GM18867 (cell line): ENCODE data around the gene INO80.

Experiments used
- ATAC-seq: cut with Tn5 transposase; IDR thresholded peaks from one replicate; pipeline ENCODE4 v1.9.1; 2021; ENCODE audit warnings: mild to moderate bottlenecking, moderate library complexity; ENCODE audit not compliant: unreplicated experiment

Gene INO80

GRCh38 chr15:41010345-41010744 lies 105.7 kb downstream of the INO80 start:
- no peak for ATAC-seq

GRCh38 chr15:41006479-41006878 lies 109.6 kb downstream of the INO80 start:
- no peak for ATAC-seq

DNA sequence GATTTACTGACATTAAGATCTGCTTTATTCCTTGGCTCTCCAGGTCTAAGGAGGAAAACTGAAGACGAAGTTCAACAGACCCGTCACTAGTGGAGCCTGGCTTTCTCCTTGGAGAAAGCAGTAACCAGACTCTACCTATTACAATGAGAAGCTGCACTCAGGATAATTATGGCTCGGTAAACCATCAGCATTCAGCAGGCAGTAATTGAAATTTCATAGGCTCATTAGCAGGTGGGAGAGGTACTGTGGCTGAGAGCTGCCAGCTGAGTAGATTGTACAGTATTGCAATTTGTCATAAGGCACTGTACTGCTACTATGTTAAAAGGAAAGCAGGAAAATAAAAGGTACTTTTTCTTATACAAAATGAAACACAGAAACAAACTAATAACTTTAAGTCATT lies 111.6 kb downstream of the INO80 start:
- no peak for ATAC-seq

GRCh38 chr15:41001524-41002214 lies 114.4 kb downstream of the INO80 start:
- no peak for ATAC-seq

DNA sequence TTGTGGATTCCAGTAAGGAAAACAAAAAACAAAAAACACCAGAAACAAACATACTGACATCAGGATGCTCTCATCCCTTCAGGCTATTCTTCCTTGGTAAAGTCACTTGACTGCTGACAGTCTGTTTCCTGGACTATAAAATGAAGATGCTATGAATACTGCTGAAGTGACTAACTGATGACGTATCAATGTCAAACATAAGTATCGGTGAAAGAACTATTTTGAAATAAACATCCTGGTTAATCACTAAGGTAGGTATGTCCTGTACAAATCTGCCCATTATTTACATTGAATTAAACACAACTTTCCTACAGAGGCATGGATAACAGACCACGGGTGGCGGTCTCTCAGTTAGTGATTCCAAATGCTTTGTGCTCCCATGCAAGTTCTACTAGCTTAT lies 116.9 kb downstream of the INO80 start:
- no peak for ATAC-seq

DNA sequence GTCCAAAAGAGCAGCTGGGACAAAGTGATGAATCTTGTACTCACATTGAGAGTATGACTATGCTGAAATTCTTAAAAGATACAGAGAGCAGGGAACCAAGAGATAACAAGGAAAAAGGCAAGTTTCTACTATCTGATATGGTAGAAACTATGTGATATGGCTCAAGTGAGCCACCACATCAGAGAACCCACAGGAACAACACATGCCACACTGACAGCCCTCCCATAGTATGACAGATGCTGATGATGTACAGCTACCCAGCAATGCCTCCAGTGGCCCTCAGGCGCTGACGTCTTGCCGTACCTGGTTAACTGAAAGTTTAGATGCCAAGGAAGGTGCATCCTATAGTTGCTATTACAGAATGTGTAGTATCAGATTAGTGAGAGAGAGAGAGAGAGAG lies 120.4 kb downstream of the INO80 start:
- ATAC-seq, result no peak

DNA sequence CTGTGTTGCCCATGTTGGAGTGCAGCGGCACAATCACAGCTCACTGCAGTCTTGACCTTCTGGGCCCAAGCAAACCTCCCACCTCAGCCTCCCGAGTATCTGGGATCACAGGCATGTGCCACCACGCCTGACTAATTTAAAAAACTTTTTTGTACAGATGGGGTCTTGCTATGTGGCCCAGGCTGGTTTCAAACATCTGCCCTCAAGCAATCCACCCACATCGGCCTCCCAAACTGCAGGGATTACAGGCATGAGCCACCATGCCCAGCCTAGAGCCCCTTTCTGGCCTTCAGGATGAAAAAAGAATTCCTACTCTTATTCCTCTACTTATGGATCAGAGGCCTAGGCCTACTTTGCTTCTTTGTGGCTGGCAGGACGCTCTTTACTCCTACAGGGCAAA lies 123.3 kb downstream of the INO80 start:
- ATAC-seq, result no peak

DNA sequence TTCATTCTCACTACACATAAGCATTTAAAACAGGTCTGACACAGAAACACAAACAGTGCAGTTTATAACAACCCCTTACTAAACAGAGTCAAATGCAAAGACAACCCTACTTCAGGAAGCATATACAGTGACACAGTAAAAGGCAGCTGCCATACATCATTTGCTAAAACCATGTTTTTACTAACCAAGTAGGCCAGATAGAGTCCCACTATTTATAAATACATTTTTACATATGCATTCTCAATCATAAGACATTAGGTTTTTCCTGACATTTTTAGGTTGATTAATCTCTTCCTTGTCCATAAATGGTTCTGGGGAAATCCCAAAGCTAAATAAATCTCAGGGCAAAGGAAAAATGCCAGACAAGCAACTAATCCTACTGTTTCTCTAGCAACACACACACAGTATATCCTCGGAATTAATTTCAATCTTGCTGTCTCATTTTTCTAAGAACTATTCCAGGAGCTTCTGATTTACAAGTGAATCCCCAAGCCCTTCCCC lies 123.8 kb downstream of the INO80 start:
- no peak for ATAC-seq

GRCh38 chr15:40991355-40991754 lies 124.7 kb downstream of the INO80 start:
- ATAC-seq, result no peak

DNA sequence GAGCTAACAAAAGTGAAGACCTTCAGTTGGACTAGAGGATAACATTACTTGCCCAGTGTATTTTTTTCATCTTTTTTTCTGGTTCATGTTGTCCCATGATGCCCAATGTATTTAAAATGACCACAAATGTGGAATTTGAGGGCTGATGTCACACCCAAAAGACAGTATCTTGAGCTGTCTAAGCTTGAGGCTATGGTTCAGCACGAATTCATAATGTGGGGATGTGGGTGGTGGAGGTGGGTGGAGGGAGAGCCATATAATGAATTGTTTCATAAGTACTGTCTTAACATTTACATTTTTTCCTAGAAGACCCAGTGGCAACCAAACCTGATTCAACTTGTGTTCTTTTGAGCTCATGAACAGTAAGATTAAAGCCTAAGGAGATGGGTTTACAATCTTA lies 125.3 kb downstream of the INO80 start:
- ATAC-seq, result no peak

DNA sequence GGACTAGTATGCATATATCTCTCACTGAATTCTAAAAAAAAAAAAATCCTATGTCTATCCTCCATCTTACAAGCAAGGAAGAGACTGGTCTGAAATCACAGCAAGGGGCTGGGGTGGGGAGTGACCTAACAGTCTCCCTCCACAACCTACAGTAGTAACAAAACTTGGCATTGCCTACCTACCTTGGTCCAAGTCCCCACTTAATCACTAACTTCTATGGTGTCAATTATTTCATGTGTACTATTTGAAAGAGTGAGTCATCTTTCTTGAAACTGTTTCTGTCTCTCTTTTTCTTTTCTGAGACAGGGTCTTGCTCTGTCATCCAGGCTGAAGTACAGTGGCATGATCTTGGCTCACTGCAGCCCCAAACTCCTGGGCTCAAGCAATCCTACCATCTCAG lies 126.0 kb downstream of the INO80 start:
- ATAC-seq, result no peak

DNA sequence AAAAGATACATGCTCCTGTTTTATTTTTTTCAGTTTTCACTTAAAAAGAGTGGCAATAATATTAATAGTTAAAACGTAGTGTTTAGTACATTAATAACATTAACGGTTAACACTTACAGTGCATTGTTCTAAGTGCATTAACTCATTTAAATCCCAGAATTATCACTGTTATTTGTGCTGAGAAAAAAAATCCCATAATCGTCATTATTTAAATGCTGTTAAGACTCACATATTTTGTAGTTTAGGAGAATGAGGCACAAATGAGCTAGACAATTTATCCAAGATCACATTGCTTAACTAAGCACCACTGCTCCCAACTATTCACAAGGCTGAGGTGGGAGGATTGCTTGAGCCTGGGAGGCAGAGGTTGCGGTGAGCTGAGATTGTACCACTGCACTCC lies 127.9 kb downstream of the INO80 start:
- ATAC-seq, result no peak

GRCh38 chr15:40986820-40987219 lies 129.3 kb downstream of the INO80 start:
- no peak for ATAC-seq

DNA sequence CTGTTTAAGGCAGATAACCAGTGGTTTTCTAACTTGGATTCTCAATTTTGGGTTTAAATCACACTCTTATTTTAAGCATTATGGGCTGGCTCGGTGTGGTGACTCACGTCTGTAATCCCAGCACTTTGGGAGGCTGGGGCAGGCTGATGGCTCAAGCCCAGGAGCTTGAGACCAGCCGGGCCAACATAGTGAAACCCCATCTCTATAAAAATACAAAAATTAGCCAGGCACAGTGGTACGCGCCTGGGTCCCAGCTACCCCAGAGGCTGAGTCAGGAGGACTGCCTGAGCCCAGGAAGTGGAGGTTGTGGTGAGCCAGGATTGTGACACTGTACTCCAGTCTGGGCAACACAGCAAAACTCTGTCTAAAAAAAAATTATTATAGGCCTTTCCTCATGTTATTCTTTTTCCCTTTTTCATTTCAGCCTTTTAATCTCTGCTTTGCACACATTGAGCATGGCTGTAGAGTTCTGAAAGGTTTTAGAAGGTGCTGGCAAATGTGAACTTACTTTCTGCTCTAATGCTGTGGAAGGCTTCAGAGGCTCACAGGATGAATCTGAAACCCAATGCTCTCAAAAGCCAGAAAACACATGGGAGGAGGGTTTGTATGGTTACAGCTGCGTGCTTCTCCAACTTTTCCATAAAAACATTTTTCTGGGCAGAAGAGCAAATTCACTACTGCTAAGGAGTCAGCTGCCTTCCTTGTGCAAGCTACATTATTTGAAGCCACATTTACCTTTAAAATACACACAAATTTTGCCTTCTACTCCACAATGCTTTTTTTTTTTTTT lies 130.3 kb downstream of the INO80 start:
- no peak for ATAC-seq

GRCh38 chr15:40984964-40985363 lies 131.1 kb downstream of the INO80 start:
- ATAC-seq, result no peak

GRCh38 chr15:40984406-40984805 lies 131.7 kb downstream of the INO80 start:
- no peak for ATAC-seq

GRCh38 chr15:40982855-40983254 lies 133.2 kb downstream of the INO80 start:
- ATAC-seq, result no peak

DNA sequence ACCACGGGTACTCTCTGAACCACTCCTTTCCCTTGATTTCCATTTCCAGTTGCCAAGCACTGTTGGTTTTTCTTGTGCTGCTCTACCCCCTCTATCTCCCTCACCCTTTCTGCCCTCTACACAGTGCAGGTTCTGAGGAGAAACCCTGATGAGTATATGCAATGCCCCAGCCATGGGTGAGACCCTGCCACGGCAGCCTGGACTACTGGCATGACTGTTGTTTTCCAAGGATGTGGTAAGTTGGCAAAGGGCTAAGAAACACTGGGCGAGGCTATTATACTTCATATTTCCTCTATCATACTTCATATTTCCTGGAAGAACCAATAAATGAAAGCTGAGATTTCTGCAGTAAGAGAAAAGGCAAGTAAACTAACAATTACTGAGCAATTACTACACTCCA lies 134.9 kb downstream of the INO80 start:
- no peak for ATAC-seq

DNA sequence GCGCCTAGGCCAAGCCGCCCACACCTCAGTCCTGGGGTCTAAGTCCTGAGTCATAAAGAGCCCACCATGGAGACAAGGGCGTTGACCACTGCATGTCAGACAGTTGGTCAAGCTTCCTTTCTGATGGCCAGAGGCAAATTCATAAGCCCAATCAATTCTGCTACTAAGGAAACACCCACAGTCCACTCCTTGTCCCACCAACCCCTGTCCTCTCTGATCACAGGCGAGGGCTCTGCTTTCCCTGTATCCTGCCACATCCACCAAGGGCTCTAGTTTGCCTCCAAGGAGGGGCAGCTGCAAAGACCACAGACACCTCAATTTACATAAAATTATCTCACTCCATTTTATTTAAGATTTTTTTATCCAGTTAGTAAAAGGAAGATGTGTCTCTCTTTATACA lies 137.5 kb downstream of the INO80 start:
- no peak for ATAC-seq

DNA sequence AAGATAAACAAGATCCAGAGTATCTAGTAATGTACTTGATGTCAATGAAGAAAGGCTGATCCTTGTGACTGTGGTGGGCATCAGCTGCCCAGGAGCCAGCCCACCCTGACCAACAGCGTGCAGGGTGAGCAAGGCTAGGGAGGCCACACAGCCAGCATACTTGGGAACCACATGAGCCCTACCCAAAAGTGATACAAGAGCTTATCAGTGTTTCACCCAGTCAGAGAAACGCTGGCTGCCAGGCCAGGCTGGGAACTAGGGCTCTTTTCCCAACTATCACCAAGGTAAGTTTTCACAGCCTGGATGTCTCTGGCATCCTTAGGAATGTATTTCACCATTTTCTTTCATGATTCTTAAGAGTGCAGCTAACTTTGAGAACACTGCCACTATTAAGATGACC lies 137.9 kb downstream of the INO80 start:
- no peak for ATAC-seq

- ATAC-seq, result no peak
These were observed 139.3 kb downstream of the INO80 start for GRCh38 chr15:40976819-40977218.

DNA sequence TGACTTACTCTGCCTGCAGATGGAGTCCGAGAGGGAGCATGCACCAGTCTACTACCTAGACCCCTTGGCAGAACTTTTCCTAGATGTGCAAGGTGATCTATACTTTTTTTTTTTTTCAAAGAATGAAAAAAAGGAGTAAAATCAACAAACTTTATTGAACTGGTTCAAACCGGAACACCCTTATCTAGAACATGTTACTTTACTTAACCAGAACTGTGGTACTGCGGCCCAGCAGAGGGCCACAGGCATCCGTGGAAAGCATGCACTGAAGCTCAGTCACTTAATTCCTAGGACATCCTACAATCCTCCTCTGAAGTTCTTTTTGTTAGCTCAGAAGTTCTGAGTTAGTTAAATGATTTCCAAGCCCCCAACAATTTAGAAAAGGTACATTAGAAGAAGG lies 141.2 kb downstream of the INO80 start:
- no peak for ATAC-seq
